ENCODE measurements around the gene FLAD1.

The FLAD1 gene

GRCh38 chr1:154972517-154973343, 10.4 kb upstream of the FLAD1 start (continued):
- no peak for TF ChIP-seq ZNF529 (tag by site-specific recombination; IDR thresholded peaks at IDR 0.05; ENCODE audit: insufficient replicate concordance)
- TF ChIP-seq ZNF146 (tag by site-specific recombination; IDR thresholded peaks at IDR 0.05): no peak
- TF ChIP-seq ZNF157 (tag by site-specific recombination; IDR thresholded peaks at IDR 0.05): no peak

GRCh38 chr1:154973344-154974101, 9.6 kb upstream of the FLAD1 start:
- CTCF ChIA-PET: interaction anchor here (0.6 to 2.7 kb wide), 13 partner anchors 10 to 96 kb away, joined by 3 to 16 read pairs (median 4); partner anchors contain the start of genes FLAD1 and PYGO2
- H3K4me1 ChIP-seq (ENCODE audit: control insufficient read depth, insufficient read depth, low read length): peaks cover 12% of the 10 kb centered on the region
- H3K27ac ChIP-seq (ENCODE audit: extremely low read depth, low read depth, low read length): peak overlapping the region; percentile 76
- peak overlapping the region; percentile 68 for H3K4me3 ChIP-seq (ENCODE audit: low read depth, low read length)
- no peaks in the 10 kb centered on the region for H3K9me3 ChIP-seq (ENCODE audit: control insufficient read depth, insufficient read depth, low read depth, low read length)
- POLR2A ChIA-PET: interaction anchor here (0.6 to 6.0 kb wide), 18 partner anchors 8 to 111 kb away, joined by 3 to 69 read pairs (median 8); partner anchors contain the start of genes ADAM15, FLAD1, KCNN3 and LENEP
- H3K36me3 ChIP-seq (ENCODE audit: control insufficient read depth in 2 of 2, insufficient read depth in 1 of 2, low read length in 2 of 2): peaks cover 0 to 19% of the 10 kb centered on the region in 2 experiments; a peak in 2 of 3 replicates
- TF ChIP-seq ZBTB8A (tag by site-specific recombination; IDR thresholded peaks at IDR 0.05) (peak; percentile 78), ZNF660 (tag by site-specific recombination; IDR thresholded peaks at IDR 0.05) (peak; percentile 82), BCL11B (tag by site-specific recombination; IDR thresholded peaks at IDR 0.05; ENCODE audit: low read depth) (peak; percentile 67; the same call in 1 of the 2 replicates), ZNF600 (tag by site-specific recombination; IDR thresholded peaks at IDR 0.05) (0 out of 2 replicates have a peak, but pooled peaks have one; percentile 21), KLF10 (tag by site-specific recombination; IDR thresholded peaks at IDR 0.05) (peak; percentile 62), ZNF473 (tag by site-specific recombination; IDR thresholded peaks at IDR 0.05) (no peak), OVOL3 (tag by site-specific recombination; IDR thresholded peaks at IDR 0.05) (no peak), ZNF449 (tag by site-specific recombination; IDR thresholded peaks at IDR 0.05) (no peak), KLF16 (tag by site-specific recombination; IDR thresholded peaks at IDR 0.05) (peak; percentile 58; the same call in 1 of the 2 replicates), ZEB2 (tag by site-specific recombination; IDR thresholded peaks at IDR 0.05) (peak; percentile 10), KLF9 (tag by site-specific recombination; IDR thresholded peaks at IDR 0.05; ENCODE audit: low read depth) (peak; percentile 99), ZBTB21 (tag by site-specific recombination; IDR thresholded peaks at IDR 0.05) (no peak; the same call in 1 of the 2 replicates), KLF7 (tag by site-specific recombination; IDR thresholded peaks at IDR 0.05; ENCODE audit: borderline replicate concordance) (peak; percentile 31; the same call in 1 of the 2 replicates), KLF8 (tag by site-specific recombination; IDR thresholded peaks at IDR 0.05) (peak; percentile 51; the same call in 1 of the 2 replicates), ZNF629 (tag by site-specific recombination; IDR thresholded peaks at IDR 0.05) (peak; percentile 69), OSR2 (tag by site-specific recombination; IDR thresholded peaks at IDR 0.05) (no peak), ZNF76 (tag by site-specific recombination; IDR thresholded peaks at IDR 0.05; ENCODE audit: borderline replicate concordance, low read depth) (0 out of 2 replicates have a peak, but pooled peaks have one; percentile 13), ZNF248 (tag by site-specific recombination; IDR thresholded peaks at IDR 0.05) (no peak), ZNF701 (tag by site-specific recombination; IDR thresholded peaks at IDR 0.05) (no peak), ZNF501 (tag by site-specific recombination; IDR thresholded peaks at IDR 0.05) (peak; percentile 76; the same call in 1 of the 2 replicates), SP2 (tag by site-specific recombination; IDR thresholded peaks at IDR 0.05) (peak; percentile 76), ZNF394 (tag by site-specific recombination; IDR thresholded peaks at IDR 0.05; ENCODE audit: borderline replicate concordance) (peak; percentile 56; the same call in 1 of the 2 replicates), ZNF2 (tag by site-specific recombination; IDR thresholded peaks at IDR 0.05) (peak; percentile 75; the same call in 1 of the 2 replicates), ZBTB48 (tag by site-specific recombination; IDR thresholded peaks at IDR 0.05) (peak; percentile 73; the same call in 1 of the 2 replicates), ZNF843 (tag by site-specific recombination; IDR thresholded peaks at IDR 0.05) (no peak), SP7 (tag by site-specific recombination; IDR thresholded peaks at IDR 0.05) (peak; percentile 65)
- TF ChIP-seq, protein P1, sequence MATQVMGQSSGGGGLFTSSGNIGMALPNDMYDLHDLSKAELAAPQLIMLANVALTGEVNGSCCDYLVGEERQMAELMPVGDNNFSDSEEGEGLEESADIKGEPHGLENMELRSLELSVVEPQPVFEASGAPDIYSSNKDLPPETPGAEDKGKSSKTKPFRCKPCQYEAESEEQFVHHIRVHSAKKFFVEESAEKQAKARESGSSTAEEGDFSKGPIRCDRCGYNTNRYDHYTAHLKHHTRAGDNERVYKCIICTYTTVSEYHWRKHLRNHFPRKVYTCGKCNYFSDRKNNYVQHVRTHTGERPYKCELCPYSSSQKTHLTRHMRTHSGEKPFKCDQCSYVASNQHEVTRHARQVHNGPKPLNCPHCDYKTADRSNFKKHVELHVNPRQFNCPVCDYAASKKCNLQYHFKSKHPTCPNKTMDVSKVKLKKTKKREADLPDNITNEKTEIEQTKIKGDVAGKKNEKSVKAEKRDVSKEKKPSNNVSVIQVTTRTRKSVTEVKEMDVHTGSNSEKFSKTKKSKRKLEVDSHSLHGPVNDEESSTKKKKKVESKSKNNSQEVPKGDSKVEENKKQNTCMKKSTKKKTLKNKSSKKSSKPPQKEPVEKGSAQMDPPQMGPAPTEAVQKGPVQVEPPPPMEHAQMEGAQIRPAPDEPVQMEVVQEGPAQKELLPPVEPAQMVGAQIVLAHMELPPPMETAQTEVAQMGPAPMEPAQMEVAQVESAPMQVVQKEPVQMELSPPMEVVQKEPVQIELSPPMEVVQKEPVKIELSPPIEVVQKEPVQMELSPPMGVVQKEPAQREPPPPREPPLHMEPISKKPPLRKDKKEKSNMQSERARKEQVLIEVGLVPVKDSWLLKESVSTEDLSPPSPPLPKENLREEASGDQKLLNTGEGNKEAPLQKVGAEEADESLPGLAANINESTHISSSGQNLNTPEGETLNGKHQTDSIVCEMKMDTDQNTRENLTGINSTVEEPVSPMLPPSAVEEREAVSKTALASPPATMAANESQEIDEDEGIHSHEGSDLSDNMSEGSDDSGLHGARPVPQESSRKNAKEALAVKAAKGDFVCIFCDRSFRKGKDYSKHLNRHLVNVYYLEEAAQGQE (tag by site-specific recombination; IDR thresholded peaks at IDR 0.05): 0 out of 2 replicates have a peak, but pooled peaks have one; percentile 14

All from HEK293 (cell line).